GM12892 (cell line): ENCODE measurements around the gene TCF4.

Experiments used
- POLR2A ChIP-seq: IDR thresholded peaks from 2 replicates; pipeline ENCODE4 v1.6.1; 2011; ENCODE audit warnings: low read depth, low read length, control low read depth
- POLR2AphosphoS5 ChIP-seq: IDR thresholded peaks from 2 replicates; pipeline ENCODE4 v1.6.1; 2011; ENCODE audit warnings: low read depth, low read length, control low read depth
- TAF1 ChIP-seq: IDR thresholded peaks from 2 replicates; pipeline ENCODE4 v1.6.1; 2011; ENCODE audit warnings: low read depth, mild to moderate bottlenecking, control low read depth, low read length, borderline replicate concordance

GRCh38 chr18:55515214-55515613, 72.8 kb downstream of the TCF4 start:
- TF ChIP-seq POLR2A (no peak), POLR2AphosphoS5 (no peak), TAF1 (no peak)
